ENCODE results near the gene CAPN14.

- TF ChIP-seq CTCF (IDR thresholded peaks at IDR 0.05) (no peak), SIN3A (IDR thresholded peaks at IDR 0.05; ENCODE audit: borderline replicate concordance, insufficient read depth, low read depth, low read length) (no peak), POLR2AphosphoS5 (IDR thresholded peaks at IDR 0.05; ENCODE audit: low read depth, low read length) (no peak), REST (IDR thresholded peaks at IDR 0.05; ENCODE audit: insufficient read depth in 1 of 2, low read depth in 2 of 2, low read length in 1 of 2) (no peak), TCF7L2 (IDR thresholded peaks at IDR 0.05; ENCODE audit: low read depth, low read length) (no peak)
Measured at GRCh38 chr2:31233231-31233630, 15.9 kb upstream of the CAPN14 start.

All from Panc1 (cell line).